GM21619 (cell line): Measurements from ENCODE around the gene OR2T2.
"Not testable (repeated sequence)": the region's sequence is repeated elsewhere in the genome, so short reads cannot be mapped to it uniquely, and the experiment has no call there.

Experiments
- ATAC-seq: cut with Tn5 transposase; IDR thresholded peaks from one replicate; pipeline ENCODE4 v1.9.1; 2021; ENCODE audit not compliant: unreplicated experiment

The OR2T2 gene

DNA sequence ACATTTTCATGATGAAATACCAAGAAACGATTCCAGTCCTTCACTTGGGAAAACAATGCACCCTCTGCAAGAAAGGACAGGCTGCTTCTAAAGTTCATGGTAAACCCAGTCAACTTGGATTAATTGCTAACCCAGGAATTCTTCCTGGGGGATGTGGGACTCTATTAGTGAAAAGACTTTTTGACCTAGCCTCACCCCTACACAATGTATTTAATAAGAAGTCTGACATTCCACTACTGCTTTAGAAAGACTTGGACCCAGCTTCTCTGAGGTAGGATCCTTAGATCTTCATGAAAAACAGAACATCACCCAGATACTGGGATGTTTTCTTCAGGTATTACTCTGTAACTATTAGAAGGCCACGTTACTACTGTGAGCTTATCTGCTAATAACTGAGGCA is at the start of gene OR2T2:
Gene OR2T2, plus strand, starts transcription at position 239 of the 400 bp plus-strand sequence. CDS start 7,161 bp downstream, outside the sequence.
- not testable (repeated sequence) for ATAC-seq

DNA sequence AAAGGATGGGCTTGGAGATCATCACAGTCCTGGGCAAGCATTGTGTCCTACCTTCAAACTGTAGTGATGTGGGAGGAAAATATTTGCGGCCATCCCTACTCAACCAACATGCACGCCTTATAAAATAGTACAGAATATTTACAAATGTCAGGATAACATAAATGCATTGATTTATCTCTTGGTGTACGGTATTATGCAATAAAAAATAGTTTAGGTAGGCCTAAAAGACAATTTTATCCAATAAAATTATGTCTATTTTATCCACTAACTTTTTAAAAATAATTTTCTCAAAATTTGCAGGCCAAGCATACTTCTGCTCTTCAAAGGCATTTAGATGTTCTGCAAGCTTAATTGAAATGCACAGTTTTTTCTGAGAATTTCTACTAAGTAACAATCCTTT is 42.7 kb upstream of the OR2T2 start, which contains the start of gene OR2T1:
Gene OR2T1, plus strand, starts transcription at position 301 of the 400 bp plus-strand sequence. CDS start 3,100 bp downstream, outside the sequence.
- ATAC-seq, result no peak

- no peak for ATAC-seq
Measured at GRCh38 chr1:248404024-248404423, 41.4 kb upstream of the OR2T2 start.

DNA sequence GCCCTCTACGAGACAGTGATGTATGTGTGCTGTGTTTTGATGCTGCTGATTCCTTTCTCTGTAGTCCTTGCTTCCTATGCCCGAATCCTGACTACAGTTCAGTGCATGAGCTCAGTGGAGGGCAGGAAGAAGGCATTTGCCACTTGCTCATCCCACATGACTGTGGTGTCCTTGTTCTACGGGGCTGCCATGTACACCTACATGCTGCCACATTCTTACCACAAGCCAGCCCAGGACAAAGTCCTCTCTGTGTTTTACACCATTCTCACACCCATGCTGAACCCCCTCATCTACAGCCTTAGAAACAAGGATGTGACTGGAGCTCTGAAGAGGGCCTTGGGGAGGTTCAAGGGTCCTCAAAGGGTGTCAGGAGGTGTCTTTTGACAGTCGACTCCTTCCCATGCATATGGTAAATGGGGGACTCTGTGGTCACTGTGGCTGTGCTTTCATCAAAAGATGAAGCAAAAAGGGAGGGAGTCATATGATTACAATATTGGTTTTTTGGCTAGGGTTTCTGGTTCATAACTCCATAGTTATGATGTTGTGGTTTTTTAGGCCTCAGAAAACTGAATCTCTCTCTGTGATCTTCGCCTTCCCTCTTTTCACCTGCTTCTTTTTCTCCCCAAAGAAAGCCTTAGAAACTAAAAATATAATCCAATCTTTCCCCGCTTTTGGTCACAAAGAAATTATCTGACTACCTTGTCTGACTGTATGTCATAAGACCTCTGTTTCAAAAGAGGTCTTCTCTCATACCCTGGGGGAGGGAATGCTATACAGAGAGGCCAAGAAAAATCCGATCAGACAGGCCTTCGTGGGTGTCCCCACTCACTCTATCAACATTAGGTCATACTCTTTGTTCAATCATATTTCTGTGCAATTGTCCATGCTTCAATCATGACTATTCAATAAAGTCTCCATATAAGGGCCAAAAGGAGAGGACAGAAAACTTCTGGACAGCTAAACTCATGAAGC is 38.4 kb upstream of the OR2T2 start:
- no peak for ATAC-seq

DNA sequence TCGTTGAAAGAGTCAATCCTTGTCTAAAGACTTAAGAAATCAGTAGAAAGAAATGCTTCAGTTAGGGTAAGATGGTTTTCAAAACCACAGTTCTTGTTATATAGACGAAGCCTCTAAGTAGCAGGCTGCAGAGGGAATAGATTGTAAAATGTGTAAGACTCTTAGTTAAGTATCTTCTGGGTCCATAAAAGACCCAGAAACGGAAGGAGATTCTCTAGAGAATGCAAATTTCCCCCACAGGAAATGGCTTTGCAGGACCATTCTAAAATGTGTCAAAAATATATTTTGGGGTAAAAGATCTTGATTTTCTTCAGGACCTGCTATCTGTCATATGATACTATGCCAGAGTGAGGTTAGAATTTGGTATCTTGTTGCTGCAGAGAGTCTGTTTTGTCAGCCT is 29.2 kb upstream of the OR2T2 start:
- no peak for ATAC-seq

DNA sequence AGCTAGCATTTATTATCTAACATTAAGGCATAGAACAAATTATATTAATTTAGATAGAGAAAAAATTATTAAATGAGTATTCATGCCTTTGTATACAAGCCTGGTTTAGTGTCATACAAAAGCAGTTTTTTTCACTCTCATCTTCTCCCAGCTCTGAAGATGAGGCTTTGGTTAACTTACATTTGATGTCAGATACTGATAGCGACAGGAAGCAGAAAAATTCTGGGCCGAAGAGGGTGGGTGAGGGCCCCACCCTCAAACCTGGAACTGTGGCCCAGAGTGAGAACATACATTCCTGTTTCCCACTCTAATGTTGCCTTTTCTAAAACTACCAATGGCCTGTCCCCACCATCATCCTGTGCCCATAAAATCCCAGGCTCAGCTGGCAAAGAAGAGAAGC is 27.6 kb upstream of the OR2T2 start:
- no peak for ATAC-seq

GRCh38 chr1:248421384-248421783 is 24.1 kb upstream of the OR2T2 start:
- no peak for ATAC-seq

GRCh38 chr1:248427526-248428191 is 17.8 kb upstream of the OR2T2 start:
- ATAC-seq, result peak; percentile 41

GRCh38 chr1:248428192-248428533 is 17.3 kb upstream of the OR2T2 start:
- ATAC-seq, result peak; percentile 94

GRCh38 chr1:248431683-248432082 is 13.8 kb upstream of the OR2T2 start:
- ATAC-seq, result not testable (repeated sequence)

- not testable (repeated sequence) for ATAC-seq
Measured at GRCh38 chr1:248432201-248432600, 13.2 kb upstream of the OR2T2 start.

DNA sequence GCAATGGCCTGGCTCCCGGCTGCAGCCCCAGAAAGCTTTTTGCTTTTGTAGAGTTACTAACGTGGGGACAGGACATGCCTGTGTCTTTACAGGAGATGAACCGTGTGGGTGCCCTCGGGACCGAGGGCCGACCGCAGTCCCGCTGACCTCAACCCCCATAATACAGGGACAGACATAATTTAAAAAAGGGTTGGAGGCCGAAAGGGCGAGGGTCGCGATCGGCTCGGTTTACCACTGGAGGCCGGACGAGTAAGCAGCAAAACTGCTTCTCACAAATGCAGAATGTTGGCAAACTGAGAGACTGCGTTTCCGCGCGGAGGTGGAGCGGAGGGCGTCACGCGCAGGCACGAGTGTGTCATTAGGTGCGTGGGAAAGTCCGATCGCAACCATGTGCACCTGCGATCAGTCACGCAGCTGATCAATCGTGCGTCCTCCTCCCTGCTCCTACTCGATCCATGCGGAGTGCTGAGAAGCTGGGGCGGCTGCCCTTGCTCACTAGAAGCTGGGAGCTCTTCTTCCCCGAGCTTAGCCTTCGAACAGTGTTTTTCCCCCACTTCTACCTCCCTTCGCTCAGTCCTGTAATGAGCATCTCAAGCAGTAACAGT is 11.5 kb upstream of the OR2T2 start:
- not testable (repeated sequence) for ATAC-seq

DNA sequence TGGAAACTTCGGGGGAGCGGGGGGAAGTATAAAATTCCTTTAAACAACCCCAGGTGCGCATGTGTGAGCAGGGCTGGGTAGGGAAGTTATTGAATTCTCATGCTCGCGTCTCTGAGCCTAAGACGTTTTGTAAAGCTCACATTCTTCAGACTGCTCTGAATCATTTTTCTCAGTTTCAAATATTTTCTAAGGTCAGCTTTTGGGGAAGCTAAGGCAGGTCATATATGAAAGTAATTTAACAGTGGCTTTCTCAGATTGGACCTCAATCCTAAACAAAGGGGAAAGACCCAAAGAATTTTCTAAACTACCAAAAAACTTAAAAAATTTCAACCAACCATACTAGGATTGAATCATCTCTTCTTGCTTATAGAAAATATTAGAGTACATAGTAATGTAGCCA is 10.5 kb upstream of the OR2T2 start:
- ATAC-seq, result peak; percentile 58

GRCh38 chr1:248436303-248436702 is 9.1 kb upstream of the OR2T2 start:
- ATAC-seq, result peak; percentile 54

GRCh38 chr1:248438668-248439067 is 6.8 kb upstream of the OR2T2 start:
- peak; percentile 43 for ATAC-seq

DNA sequence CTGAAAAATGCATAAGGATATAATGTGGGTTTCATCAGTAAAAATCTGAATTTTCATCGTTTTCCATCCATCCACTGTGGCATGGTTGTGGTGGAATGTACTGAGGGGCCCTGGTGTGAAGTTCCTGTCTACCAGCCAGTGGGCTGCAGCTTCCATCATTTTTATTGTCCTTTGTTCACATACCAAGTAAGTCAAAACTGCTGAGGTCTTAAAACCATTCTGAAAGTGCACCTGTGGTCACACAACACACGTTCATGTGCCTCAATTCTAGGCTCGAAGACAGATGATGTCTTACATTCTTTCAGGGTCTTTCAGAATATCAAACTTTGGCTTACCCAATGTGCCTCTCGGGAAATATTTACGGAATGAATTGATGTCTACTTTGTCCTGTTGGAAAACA is 6.2 kb upstream of the OR2T2 start:
- not testable (repeated sequence) for ATAC-seq

DNA sequence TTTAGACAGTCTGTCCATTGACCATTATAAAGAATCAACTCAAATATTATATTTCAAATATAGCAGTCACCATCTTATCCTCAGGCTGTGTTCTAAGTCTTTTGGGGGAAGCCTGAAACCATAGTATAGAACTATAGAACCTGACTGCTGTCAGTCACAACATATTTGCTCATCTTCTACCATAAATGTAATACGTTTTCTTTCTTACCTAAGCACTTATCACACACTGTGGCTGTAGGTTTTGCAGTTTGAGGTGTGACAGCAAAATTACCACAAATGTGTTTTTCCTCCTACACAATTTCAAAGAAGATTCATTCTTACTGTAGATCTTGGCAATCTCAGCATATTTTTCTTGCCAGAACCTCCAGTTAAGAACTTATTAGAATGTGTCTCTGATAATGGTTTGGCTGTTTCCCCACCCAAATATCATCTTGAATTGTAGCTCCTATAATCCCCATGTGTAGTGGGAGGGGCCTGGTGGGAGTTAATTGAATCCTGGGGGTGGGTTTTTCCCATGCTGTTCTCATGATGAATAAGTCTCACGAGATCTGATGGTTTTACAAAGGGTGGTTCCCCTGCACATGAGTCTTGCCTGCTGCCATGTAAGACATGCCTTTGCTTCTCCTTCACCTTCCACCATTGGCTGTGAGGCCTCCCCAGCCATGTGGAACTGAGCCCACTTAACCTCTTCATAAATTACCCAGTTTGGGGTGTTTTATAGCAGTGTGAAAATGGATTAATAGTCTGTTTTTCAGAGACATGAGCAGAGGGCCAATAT is 2.7 kb upstream of the OR2T2 start:
- ATAC-seq, result not testable (repeated sequence)

DNA sequence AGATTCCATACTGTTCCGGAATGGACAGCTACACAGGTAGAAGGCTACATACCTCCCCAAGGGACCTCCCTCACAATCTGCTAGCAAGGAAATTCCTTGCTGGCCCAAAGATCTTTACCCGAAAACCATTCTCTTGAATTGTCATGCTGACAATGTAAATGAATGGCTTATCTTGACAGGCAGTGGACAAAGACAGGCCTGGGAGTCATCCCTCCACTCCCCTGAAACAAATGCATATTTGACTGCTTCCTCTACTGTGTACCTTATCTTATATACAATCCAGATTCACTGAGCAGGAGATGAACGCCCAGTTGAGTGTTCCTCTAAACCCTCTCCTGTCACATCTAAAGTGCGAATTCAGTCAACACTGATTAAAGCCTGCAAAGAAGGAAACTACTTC is 834 bp upstream of the OR2T2 start:
- ATAC-seq, result not testable (repeated sequence)

DNA sequence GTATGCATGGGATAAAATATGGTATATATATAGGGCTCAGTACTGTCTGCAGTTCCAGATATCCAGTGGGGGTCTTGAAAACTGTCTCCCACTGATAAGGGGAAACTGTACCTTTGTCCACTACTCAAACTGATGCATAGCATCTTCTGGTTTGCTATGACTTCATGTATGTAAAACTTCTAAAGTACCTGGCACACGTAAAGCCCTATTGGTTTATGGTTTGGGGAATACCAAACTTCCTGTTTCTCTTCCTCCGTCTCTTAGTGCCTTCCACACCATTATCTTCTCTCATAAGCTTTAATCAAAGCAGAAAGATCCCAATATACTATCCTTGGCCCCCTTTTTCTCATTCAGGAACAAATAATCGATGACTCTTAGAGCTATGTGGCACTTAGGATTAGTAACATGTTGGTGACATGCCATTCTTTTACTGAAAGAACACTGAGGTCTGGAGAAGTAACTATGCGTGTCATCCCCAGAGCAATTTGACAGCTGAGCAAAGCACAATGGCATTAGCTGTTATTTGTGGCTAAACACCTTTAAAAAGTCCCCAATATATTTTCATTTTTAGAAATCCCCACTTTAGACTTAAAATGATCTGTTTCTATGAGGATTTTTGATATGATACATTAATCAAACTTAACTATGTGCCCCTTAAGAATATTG is 3.1 kb downstream of the OR2T2 start:
- peak; percentile 45 for ATAC-seq

GRCh38 chr1:248449821-248450465 is 4.5 kb downstream of the OR2T2 start:
- ATAC-seq, result not testable (repeated sequence)
